ENCODE measurements around the gene PLA2G2A.

Gene PLA2G2A

GRCh38 chr1:19974822-19975416 is 4.5 kb downstream of the PLA2G2A start:
- DNase-seq (ENCODE audit: low read depth in 2 of 2), result no peak

GRCh38 chr1:19973616-19974015 is 5.8 kb downstream of the PLA2G2A start:
- no peak for DNase-seq (ENCODE audit: low read depth in 2 of 2)

DNA sequence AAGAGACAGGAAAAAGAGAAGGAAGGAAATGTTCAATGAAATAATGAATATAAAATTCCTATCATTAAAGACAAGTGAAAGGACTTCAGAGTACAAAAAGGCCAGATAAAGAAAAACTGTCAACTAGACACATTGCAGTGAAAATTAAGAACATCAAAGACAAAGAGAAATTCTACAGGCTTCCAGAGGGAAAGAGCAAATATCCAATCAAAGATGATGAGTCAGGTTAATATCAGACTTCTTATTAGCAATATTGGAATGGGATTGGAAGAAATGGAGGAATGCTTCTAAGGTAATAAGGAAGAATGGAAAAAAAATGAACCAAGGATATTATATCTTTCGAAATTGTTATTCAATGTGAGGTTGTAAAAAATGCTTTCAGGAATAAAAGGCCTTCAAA is 7.8 kb downstream of the PLA2G2A start:
- no peak for DNase-seq (ENCODE audit: low read depth in 2 of 2)

- DNase-seq (ENCODE audit: low read depth in 2 of 2), result no peak
Observed at GRCh38 chr1:19969898-19970660, 9.3 kb downstream of the PLA2G2A start.

- DNase-seq (ENCODE audit: low read depth in 2 of 2), result no peak
Observed at GRCh38 chr1:19967808-19968207, 11.6 kb downstream of the PLA2G2A start.

DNA sequence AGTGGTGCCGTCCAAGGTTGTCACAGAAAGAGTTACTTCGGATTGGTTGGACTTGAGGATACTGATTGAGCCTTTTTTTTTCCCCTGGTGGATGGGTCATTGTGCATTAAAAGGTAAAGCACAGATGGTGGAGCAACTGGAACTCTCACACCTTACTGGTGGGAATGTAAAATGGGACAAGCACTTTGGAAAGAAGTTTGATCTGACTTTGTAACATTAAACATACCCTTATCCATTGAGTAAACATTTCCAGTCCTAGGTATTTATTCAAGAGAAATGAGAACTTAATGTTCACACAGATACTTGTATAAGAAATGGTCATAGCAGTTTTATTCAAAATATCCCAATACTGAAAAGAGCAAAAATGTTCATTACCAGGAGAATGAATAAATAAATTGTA is 14.9 kb downstream of the PLA2G2A start:
- DNase-seq (ENCODE audit: low read depth in 2 of 2), result no peak

DNA sequence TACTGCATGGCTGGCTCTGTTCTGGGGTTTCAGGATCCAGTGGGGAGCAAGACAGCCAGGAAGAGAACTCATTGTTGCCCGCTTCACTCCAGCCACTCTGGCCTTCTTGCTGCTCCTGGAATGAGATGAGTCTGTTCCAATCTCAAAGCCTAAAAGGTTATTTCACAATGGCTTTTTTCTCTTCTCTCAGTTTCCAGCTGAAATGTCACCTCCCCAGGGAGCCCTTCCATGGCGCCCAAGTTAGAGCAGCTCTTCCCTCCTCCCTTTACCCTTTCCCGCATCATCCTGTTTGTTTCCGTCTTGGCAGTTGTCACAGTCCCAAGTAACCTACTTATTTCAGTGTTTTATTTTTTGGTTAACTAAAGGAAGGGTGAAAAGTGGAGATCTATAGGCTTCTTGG is 15.8 kb downstream of the PLA2G2A start:
- DNase-seq (ENCODE audit: low read depth in 2 of 2), result no peak

DNA sequence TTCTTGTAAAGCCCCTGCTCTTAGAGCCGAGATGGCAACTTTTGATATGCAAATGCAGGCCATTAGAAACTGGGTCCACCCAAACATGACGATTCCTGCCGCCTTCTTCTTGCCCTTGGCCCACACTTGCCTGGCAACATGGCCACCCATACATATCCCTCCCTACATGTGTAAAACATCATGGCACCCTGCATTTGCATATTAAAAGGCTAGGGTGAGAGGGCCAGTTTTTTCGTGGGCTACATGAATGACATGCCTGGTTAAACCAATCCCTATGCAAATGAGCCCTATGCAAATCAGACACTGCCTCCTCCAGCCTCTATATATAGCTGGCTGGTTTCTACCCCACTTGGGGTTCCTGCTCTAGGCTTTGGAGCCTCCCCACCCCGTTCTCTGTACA is 18.8 kb downstream of the PLA2G2A start:
- DNase-seq (ENCODE audit: low read depth in 2 of 2), result no peak

GRCh38 chr1:19957779-19958178 is 21.6 kb downstream of the PLA2G2A start:
- no peak for DNase-seq (ENCODE audit: low read depth in 2 of 2)

DNA sequence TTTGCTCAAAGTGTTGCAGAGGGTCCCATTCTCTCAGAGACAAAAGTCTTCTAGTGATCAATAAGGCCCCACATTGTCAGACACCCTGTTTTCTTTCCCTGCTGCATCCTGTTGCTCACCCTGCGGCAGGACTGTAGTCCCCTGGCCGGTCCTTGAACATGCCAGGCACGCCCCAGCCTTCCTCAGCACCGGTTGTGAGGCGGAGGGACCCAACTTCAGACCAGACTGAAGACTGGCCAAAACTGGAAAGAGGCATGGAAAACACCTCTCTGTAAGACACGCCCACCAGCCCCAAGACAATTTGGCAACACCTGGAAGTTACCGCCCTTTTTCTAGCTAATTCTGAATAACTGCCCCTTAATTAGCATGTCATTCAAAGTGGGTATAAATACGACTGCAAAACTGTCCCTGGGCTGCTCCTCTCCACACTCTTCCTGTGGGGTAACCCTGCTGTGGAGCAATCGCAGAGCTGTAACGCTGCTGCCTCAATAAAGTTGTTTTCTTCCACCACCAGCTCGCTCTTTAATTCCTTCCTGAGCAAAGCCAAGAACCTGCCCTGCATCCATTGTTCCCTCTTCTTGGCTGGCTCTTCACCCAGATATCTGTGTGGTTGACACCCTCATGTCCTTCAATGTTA is 23.8 kb downstream of the PLA2G2A start:
- DNase-seq (ENCODE audit: low read depth in 2 of 2), result no peak

- DNase-seq (ENCODE audit: low read depth in 2 of 2), result no peak
Observed at GRCh38 chr1:19954059-19954458, 25.4 kb downstream of the PLA2G2A start.

- no peak for DNase-seq (ENCODE audit: low read depth in 2 of 2)
Observed at GRCh38 chr1:19949016-19949415, 30.4 kb downstream of the PLA2G2A start.

- DNase-seq (ENCODE audit: low read depth in 2 of 2), result no peak
Observed at GRCh38 chr1:19946971-19947370, 32.4 kb downstream of the PLA2G2A start.

- no peak for DNase-seq (ENCODE audit: low read depth in 2 of 2)
Observed at GRCh38 chr1:19946331-19946751, 33.1 kb downstream of the PLA2G2A start.

- no peak for DNase-seq (ENCODE audit: low read depth in 2 of 2)
Observed at GRCh38 chr1:19945914-19946313, 33.5 kb downstream of the PLA2G2A start.

GRCh38 chr1:19942657-19943056 is 36.8 kb downstream of the PLA2G2A start:
- no peak for DNase-seq (ENCODE audit: low read depth in 2 of 2)

DNA sequence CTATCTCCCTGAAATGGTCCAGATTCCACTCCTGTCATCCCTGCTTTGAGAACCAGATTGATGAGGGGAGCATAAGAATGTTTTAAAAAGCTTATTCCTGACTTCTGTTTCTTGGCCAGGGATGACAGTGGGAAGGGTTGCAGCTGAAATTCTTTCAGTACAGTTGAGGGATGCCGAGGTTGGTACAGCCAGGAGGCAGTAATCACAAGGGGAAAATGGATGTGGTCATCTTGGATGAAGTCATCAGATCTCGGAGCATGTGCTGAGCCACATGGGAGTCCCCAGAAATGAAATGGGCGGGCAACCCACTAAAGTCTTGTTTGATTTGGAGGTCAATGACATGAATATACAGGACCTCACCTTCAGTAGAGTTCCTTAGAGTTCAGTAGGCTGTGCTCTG is 37.3 kb downstream of the PLA2G2A start:
- DNase-seq (ENCODE audit: low read depth in 2 of 2), result no peak

- no peak for DNase-seq (ENCODE audit: low read depth in 2 of 2)
Observed at GRCh38 chr1:19941206-19941568, 38.2 kb downstream of the PLA2G2A start.

DNA sequence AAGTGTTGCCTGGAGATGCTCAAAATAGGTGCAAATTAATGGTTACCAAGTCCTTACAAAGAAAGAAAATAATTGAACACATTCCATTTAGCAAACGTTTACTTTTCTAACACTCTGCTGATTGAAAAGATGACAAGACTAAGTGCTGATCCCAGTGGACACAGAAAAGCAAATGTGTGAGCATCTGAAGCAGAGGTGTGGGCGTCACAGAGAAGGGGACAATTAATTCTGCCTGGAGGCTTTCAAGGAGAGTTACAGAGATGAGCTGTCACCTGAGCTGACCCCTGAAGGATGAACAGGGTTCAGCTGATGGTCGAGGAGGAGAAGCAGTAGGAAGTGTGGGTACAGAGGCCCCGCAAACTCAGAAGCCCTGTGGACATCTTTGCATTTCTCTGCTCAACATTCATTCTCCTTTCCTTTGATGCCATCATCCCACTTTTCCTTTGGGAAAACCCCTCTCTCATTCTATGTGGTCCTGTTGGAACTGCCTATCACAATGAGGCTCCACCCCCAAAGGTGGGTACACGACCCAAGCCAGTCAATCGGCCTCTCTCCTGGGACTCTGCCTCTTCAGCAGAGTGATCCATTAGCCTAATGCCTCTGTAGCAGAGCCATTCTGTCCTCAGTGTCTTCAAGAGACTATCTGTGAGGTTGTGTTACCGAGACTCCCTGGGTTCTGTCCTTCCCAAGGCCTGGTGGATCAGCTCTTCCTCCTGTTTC is 38.8 kb downstream of the PLA2G2A start:
- no peak for DNase-seq (ENCODE audit: low read depth in 2 of 2)

DNA sequence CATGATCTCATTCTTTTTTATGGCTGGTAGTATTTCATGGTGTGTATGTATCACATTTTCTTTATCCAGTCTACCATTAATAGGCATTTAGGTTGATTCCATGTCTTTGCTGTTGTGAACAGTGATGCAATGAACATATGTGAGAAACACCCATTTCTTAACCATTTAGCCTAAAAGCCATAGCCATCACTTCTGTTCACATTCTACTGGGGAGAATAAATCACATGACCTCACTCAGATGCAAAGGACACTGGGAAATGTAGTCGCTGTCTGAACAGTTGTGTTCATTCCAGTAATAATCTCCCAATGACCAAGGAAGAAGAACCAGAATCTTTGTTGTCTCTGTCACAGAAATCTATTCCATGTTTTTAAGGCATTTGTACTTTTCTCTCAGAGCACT is 40.9 kb downstream of the PLA2G2A start:
- DNase-seq (ENCODE audit: low read depth in 2 of 2), result no peak

- DNase-seq (ENCODE audit: low read depth in 2 of 2), result no peak
Observed at GRCh38 chr1:19936061-19936750, 43.2 kb downstream of the PLA2G2A start.

DNA sequence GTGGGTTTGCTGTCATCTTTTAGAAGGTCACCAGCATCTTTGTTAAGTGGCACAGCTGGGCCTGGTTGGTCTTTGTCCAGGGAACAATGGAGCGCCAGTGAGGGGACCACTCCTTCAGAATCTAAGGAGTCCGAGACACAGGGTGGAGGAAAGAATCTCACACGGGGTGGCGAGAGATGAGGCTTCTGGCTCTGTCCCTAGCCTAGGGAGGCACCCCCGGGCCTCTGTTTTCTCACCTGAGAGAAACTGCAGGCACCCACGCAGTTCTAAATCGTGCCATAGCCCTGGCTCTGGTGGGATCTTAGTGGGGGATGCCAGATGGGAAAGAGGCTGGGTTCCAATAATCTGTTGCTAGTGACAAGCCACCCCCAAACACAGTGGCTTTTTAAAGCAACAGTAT is 45.1 kb downstream of the PLA2G2A start:
- no peak for DNase-seq (ENCODE audit: low read depth in 2 of 2)

Measured in stimulated activated CD4-positive, alpha-beta T cell treated with anti-CD3 and anti-CD28 coated beads, Interleukin-1b, Interleukin-23, amount 100 ng/mL, for 4 hours (primary cell).